ENCODE data around the gene HDAC11. TPM values are rescaled to one million over a fixed set of nuclear protein-coding genes. Genes with fewer than 3 reads are reported as not detected.

The HDAC11 gene
- total RNA-seq, 6 donors from 2014 or later: 11.5 to 28.1 (median 18.0) TPM

DNA sequence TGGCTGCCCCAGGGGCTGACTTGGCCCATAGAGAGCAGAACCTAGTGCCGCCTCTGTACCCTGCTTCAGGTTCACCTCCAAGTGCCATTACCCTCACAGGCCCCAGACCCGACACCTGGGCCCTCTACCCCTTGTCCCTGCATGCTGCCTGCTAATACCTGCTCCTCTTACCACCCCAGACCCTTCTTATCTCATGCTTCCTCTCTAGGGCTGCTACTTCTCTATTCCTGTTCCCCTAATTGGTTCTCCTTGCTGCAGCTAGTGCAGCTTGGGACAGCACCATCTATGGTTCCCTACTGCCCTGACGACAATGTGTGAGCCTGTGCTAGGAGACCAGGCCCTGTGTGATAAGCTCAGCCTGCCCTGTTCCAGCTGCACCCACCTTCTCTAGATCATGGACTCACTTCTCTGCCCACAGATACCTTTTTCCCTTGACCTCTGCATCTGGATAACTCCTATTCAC lies 15.3 kb downstream of the HDAC11 start:
- DNase-seq (no peak), ATAC-seq (ENCODE audit: low FRiP score in 2 of 2) (no peak)
- Histone ChIP-seq H3K36me3 (peaks cover 0 to 10% (median 2%) of the 10 kb centered on the region in 4 donors), H3K9me3 (no peaks in the 10 kb centered on the region), H3K27ac (no peak overlapping the region), H3K27me3 (no peaks in the 10 kb centered on the region), H3K4me3 (no peak overlapping the region), H3K4me1 (peaks cover 4 to 7% (median 5%) of the 10 kb centered on the region in 4 donors)
- TF ChIP-seq EP300 (IDR thresholded peaks at IDR 0.05) (no peak), POLR2A (IDR thresholded peaks at IDR 0.05) (no peak), POLR2AphosphoS5 (IDR thresholded peaks at IDR 0.05) (no peak)
- TF ChIP-seq, protein P1, sequence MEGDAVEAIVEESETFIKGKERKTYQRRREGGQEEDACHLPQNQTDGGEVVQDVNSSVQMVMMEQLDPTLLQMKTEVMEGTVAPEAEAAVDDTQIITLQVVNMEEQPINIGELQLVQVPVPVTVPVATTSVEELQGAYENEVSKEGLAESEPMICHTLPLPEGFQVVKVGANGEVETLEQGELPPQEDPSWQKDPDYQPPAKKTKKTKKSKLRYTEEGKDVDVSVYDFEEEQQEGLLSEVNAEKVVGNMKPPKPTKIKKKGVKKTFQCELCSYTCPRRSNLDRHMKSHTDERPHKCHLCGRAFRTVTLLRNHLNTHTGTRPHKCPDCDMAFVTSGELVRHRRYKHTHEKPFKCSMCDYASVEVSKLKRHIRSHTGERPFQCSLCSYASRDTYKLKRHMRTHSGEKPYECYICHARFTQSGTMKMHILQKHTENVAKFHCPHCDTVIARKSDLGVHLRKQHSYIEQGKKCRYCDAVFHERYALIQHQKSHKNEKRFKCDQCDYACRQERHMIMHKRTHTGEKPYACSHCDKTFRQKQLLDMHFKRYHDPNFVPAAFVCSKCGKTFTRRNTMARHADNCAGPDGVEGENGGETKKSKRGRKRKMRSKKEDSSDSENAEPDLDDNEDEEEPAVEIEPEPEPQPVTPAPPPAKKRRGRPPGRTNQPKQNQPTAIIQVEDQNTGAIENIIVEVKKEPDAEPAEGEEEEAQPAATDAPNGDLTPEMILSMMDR (IDR thresholded peaks at IDR 0.05): no peak
- 87 to 94% methylated on average over 3 of the region's 3 CpGs for WGBS, 2 donors

DNA sequence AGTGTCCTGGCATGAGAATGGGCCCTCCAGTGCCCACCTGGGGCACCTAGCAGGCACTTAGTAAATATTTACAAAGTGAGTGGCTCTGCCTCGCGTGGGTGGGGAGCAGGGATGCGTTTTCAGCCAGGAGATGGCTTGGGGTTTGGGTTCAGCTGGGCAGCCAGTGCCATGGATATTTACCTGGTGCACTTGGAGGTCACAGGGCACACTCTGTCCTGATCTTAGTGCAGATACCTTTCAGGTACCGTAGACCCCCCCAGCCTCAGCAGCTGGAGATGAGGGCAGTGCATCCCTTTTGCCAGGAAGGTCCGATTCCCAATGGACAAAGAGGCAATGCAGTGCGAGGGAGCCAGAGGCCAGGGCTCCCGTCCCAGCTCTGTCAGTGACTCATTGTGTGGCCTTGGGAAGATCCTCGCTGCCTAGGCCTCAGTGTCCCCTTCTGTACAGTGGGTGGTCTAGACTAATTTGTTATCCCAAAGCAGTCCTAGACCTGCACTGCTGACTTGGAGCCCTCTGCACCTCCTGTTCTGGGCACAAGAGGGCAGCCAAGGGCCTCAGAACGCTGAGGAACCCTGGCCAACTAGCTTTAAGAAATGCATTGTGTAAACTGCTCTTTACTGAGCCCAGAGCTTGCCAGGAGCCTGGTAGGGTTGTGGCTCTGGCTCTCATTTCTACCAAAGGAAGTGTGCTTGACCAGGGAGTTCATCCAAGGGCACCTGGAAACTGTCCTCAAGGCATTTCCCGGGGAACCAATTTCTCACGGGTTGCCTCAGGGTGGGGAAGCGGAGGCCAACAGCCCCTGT lies 16.0 kb downstream of the HDAC11 start:
- Histone ChIP-seq H3K27me3 (no peaks in the 10 kb centered on the region), H3K9me3 (no peaks in the 10 kb centered on the region), H3K4me1 (peaks cover 4 to 7% (median 5%) of the 10 kb centered on the region in 4 donors), H3K36me3 (peaks cover 0 to 10% (median 2%) of the 10 kb centered on the region in 4 donors), H3K27ac (no peak overlapping the region), H3K4me3 (no peak overlapping the region)
- DNase-seq (peak in 1 of 2 donors; percentile 86), ATAC-seq (ENCODE audit: low FRiP score in 2 of 2) (peak; percentile 88 to 89)
- TF ChIP-seq POLR2A (IDR thresholded peaks at IDR 0.05): no peak
- no peak for TF ChIP-seq EP300 (IDR thresholded peaks at IDR 0.05)
- TF ChIP-seq, protein P1 (IDR thresholded peaks at IDR 0.05): peak; percentile 86 to 93 (median 88)
- TF ChIP-seq POLR2AphosphoS5 (IDR thresholded peaks at IDR 0.05): no peak
- WGBS, 2 donors: 47 to 52% methylated on average over 6 to 12 of the region's 12 CpGs

DNA sequence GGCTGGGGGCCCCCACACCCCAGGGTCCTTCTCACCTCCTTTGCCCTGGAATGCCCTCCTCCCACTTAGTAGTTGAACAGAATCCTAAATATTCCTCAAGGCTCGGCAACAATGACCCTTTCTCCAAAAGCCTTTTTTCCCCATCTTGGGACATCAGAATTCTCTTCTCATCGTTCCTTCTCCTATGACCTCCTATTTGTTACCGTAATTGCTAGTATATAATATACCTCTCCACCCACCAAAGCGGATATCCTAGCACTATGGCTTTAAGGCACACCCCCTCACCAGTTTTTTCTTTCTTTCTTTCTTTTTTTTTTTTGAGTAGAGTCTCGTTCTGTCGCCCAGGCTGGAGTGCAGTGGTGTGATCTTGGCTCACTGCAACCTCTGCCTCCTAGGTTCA lies 16.8 kb downstream of the HDAC11 start:
- Histone ChIP-seq H3K4me1 (peaks cover 4 to 7% (median 5%) of the 10 kb centered on the region in 4 donors), H3K27ac (no peak overlapping the region), H3K27me3 (no peaks in the 10 kb centered on the region), H3K9me3 (no peaks in the 10 kb centered on the region), H3K36me3 (peaks cover 0 to 14% (median 3%) of the 10 kb centered on the region in 4 donors), H3K4me3 (no peak overlapping the region)
- 72 to 83% methylated on average over 6 of the region's 6 CpGs for WGBS, 2 donors
- no peak for DNase-seq
- no peak for ATAC-seq (ENCODE audit: low FRiP score in 2 of 2)
- TF ChIP-seq POLR2A (IDR thresholded peaks at IDR 0.05): no peak
- TF ChIP-seq POLR2AphosphoS5 (IDR thresholded peaks at IDR 0.05): no peak
- TF ChIP-seq, protein P1 (IDR thresholded peaks at IDR 0.05): no peak
- TF ChIP-seq EP300 (IDR thresholded peaks at IDR 0.05): no peak

DNA sequence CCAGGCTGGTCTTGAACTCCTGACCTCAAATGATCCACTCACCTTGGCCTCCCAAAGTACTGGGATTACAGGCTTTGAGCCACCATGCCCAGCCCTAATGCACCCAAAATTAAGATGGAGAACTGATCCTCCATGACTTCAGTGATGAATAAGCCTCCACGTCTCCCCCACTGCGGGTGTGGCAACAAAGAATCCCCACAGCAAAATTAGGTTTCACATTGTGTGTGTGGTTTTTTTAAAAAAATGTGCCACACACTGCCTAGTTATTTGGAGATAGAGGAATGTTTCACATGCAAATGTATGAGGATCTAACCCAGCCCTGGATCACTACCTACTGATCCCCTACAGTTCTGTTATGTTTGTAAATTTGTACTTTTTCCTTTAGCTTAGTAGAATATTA lies 17.3 kb downstream of the HDAC11 start:
- no peak for DNase-seq
- H3K27me3 ChIP-seq: no peaks in the 10 kb centered on the region
- H3K27ac ChIP-seq: no peak overlapping the region
- no peaks in the 10 kb centered on the region for H3K9me3 ChIP-seq
- H3K4me1 ChIP-seq: peaks cover 4 to 7% (median 5%) of the 10 kb centered on the region in 4 donors
- TF ChIP-seq POLR2A (IDR thresholded peaks at IDR 0.05) (no peak), POLR2AphosphoS5 (IDR thresholded peaks at IDR 0.05) (no peak), EP300 (IDR thresholded peaks at IDR 0.05) (no peak)
- TF ChIP-seq, protein P1 (IDR thresholded peaks at IDR 0.05): no peak
- ATAC-seq (ENCODE audit: low FRiP score in 2 of 2): no peak
- 83 to 89% methylated on average over 2 of the region's 2 CpGs for WGBS, 2 donors
- no peak overlapping the region for H3K4me3 ChIP-seq
- H3K36me3 ChIP-seq: peaks cover 0 to 18% (median 5%) of the 10 kb centered on the region in 4 donors

All from upper lobe of left lung (tissue), 6 donors.